Middle frontal gyrus (tissue), 1 donor: Measurements from ENCODE around the gene OGFR.

Experiments used
- DNase-seq: peaks from one replicate; pipeline ENCODE4 v3.0.0-alpha.2; 2015; ENCODE audit warnings: low spot score; ENCODE audit errors: extremely low spot score

The OGFR gene

DNA sequence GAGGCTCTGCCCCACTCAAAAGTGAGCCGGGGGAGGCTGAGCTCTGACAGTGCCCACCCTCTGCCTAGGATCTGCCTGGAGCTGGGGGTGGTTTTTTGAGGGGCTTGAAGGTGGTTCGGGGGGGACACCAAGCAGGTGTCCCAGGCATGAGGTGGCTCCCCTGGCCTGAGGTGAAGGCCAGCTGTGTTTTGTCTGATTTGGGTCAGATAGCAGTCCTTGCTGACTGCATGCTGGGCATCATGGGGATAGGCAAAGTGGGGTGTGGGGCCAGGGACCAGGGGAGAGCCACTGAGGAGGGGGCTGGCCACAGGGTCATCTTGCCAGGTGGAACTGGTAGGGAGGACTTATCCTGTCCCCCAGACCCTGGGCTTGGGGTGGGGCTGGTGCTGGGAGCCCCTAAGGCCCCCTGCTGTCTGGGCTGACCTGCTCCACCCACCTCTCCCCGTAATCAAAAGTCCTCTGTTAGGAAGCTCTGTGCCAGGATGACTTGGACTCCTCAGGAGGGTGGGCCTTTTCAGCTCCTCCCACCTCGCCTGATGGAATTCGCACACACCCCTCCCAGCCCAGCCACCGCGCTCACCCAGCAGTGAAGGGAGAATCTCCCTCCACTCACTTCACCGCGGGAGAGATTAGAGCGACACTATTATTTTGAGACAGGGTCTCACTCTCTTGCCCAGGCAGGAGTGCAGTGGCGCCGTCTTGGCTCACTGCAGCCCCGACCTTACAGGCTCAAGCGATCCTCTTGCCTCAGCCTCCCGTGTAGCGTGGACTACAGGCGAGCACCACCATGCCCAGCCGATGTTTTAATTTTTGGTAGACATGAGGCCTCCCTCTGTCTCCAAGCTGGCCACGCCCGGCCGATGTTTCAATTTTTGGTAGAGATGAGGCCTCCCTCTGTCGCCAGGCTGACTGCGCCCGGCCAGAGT is 10.7 kb downstream of the OGFR start:
- no peak for DNase-seq

DNA sequence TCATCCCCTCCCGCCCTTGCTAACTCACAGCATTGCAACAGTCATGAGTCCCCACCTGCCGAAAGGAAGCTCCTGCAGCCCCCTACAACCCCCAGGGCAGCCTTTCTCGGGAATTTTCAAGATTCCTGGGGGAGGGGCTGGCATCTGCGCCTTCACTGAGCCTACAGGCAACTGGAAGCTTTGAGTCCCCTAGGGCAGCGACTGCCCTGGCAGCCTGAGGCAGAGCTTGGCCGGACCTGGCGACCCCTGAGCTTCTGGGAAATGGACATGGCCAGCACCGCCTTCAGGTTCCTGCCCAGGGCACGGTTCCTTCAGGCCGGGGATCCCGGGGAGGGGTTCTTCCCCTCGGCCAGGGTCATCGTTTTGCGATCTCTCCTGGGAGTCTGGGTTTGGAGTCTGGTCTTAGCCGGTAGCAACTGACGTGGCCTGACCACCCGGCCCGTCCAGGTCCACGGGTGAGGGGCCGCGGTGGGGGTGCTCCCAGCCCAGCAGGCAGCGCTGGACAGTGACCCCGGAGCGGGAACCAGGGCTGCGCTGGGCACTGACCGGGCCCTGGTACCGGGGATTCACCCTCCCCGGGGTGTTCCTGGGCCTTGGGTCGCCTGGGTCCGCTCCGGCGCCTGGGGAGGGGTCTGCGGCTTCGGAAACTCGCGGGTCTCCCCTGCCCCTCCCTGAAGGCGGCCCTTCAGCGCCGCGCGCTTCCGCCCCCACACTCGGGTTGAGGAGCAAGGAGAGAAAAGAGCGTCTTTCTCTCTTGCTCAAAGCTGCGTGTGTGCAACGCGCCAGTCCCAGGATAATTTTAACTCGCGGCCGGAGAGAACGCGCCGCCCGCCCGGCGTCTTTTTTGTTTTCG is 11.6 kb downstream of the OGFR start:
- DNase-seq = no peak

DNA sequence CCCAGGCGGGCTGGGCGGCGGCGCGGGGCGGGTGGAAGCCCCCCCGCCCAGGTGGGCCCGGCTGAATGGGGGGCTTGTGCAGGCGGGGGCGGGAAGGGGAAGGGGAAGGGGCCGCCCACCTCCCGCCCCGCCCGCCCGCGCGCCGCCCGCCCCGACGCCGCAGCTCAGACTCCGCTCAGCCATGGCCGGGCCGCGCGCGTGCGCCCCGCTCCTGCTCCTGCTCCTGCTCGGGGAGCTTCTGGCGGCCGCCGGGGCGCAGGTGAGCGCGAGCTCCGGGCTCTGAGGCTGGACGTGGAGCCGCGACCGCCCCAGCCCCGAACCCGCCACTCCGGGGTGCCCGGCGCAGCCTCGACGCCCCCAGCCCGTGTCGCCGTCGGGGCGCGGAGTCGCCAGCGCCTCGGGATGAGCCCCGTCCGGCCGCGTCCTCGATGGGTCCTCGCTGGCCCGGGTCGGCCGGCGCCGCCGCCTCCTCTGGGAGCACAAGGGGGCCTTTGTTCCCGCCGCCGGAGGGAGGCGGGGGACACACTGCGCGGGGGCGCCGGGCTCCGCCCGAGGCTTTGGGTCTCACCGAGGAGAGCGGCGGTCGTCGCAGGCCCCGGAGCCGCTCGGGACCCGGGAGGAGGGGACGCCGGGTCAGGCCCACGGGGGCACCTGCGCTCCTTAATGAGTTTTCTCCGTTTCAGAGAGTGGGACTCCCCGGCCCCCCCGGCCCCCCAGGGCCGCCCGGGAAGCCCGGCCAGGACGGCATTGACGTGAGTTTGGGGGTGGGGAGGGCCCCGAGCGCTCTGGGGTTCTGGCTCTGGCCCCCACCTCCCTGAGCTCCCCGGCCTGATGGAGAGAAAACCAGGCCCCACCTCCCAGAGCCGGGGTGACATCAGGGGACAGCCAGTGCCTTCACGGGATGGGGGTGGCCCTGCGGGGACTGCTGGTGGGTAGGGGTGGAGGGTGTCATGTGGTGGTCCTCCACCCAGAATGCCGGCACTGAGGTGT is 12.5 kb downstream of the OGFR start, which contains the start of gene COL9A3:
COL9A3 (plus strand) TSS at position 167 of the 990 bp plus-strand sequence; CDS start at position 182, 15 bp downstream.
- DNase-seq = no peak

DNA sequence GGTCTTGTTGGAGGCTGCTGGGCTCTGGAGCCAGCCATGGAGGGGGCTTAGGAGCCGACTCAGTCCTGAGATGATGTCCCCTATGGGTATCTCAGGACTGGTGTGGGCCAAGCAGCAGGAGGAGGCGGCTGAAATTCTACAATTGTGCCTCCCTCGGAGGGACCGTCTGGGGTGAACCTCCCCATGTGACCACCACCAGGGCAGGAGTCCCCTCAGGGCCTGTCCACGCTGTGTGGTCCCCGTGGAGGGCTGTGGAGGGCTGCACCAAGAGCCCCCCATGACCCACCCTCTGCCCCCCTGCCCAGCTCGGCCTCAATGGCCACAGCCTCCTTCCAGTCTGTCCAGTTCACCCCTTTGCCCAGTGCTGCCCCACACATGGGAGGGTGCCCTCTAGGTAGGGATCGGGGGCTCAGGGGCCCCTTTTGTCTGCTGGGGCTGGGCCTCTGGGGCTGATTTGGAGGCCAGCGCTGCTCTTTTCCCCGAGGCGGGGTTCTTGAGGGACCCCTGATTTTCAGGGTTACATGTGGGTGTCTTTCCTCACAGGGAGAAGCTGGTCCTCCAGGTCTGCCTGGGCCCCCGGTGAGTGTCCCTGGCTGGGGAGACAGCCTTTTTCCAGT is 13.4 kb downstream of the OGFR start:
- DNase-seq = no peak

DNA sequence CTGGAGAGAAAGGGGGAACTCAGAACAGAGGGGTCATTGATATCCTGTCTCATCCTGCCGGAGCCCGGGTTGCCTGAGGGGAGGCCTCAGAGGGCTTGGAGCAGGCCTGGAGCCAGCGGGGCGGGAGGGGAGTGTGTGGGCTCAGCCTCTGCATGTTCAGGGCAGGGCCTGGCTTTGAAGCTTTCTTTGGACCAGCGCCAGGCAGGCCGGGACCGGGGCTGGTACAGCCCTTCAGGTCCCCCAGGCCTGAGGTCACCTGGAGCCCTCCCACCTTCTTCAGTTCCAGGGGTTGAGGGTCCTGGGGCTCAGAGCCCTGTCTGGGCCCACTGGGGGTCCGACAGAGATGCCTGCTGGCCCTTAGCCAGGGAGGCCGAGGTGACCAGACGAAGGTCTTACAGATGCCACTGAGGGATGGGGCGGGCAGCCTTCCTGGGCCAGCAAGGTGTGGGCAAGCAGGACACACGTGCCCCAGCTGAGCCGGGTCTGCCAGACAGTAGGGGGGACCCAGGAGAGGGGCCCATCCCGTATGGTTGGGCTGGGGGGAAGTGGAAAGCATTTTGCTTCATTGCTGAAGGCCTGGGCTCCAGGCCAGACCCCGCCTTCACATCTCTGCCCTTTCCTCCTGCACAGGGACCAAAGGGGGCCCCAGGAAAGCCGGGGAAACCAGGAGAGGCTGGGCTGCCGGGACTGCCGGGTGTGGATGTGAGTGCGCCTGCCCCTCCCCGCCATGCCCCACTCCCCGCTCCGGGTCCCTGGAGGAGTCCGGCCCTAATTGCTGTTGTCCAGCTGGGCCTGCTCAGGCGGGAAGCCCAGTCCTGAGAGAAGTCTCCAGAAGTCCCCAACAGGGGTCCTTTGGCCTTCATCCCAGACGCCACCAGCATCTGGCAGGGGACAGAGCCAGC is 14.2 kb downstream of the OGFR start:
- DNase-seq = no peak

DNA sequence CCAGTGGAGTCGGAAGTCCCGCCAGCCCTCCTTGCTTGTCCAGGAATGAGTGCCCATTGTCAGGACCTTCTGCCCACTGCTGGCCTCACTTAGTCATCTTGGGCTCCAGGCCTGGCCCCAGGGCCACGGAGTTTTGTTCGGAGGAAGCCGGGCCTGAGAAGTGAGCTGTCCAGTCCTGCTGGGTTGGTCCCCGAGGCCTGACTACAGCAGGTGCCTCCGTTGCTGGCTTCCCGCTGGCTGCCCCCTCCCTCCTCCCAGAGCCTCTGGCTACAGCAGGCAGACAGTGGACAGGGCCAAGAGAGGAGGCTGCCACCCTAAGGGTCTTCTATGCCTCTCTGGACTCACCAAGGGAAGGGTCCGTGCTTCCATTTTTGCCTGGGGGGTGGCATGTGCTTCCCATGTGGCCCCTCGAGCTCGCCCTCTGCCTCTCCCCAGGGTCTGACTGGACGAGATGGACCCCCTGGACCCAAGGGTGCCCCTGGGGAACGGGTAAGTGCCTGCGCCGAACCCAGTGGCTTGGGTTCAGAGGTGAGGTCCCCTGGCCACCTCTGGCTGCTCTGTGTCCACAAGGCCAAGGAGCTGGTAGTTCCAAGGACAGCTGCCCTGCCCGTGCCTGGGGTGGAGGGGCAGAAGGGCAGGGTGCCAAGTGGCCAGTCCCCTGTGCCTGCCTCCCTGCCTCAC is 15.0 kb downstream of the OGFR start:
- no peak for DNase-seq

DNA sequence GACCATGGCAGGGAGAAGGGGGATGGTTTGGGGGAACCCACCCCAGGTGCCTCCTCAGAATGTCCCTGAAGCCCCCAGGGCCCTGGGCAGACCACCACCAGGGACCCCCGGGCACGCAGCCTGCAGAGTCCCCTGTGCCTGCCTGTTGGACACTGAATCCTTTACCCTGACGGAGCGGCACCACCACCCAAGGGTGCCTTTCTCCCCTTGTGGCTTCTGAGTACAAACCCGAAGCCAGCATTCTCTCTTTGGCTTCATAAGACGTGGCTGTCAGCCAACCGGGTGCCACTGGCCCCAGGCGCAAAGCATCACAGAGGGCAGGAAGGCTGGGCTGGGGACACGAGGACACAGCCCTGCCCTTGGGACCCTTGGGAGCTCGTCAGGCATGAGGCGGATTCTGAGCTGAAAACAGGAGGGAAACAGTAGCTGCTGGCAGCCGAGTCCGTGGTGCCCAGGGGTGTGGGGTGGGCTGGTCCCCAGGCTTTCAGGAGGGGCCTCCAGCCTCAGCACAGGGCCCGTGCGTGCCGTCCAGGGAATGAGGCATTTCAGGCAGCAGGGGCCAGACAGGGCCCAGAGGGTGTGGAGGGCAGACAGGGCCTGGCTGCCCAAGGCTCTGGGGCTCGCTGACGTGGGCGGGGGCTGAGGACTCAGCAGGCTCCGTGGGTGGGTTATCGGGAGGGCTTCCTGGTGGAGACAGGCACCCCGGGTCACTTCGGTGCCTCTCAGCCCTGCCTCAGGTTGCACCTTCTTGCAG is 15.8 kb downstream of the OGFR start:
- DNase-seq = no peak

DNA sequence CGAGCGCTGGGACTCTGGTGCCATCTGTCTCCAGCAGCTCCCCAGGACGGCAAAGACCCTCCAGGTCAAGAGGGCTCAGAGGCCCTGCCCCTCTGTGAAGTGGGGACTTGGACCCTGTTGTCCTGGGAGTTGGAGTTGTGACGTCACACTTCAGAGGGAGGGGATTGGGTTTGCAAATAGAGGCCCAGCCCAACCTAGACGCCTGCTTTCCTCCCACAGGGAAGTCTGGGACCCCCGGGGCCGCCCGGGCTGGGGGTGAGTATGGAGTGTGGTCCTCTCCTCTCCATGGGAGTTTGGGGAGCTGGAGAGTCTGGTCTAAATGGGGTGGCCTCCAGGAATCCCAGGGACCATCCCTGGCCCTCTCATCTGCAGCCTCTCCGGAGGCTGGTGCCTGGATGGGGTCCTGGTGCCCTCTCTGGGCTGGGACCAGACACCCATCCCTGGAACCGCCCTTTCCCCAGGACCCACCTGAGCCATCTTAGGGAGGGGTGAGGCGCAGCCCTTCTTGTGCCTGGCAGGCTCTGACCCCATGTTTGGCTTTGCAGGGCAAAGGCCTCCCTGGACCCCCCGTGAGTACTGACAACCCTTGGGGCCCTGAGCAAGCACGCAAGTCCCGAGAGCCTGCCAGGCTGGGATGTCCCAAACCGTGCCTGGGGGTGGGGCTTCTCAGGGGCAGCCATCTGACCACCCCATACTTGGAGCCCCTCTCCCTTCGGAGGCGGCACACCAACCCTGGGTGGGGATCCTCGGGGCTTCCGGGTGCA is 16.5 kb downstream of the OGFR start:
- no peak for DNase-seq

DNA sequence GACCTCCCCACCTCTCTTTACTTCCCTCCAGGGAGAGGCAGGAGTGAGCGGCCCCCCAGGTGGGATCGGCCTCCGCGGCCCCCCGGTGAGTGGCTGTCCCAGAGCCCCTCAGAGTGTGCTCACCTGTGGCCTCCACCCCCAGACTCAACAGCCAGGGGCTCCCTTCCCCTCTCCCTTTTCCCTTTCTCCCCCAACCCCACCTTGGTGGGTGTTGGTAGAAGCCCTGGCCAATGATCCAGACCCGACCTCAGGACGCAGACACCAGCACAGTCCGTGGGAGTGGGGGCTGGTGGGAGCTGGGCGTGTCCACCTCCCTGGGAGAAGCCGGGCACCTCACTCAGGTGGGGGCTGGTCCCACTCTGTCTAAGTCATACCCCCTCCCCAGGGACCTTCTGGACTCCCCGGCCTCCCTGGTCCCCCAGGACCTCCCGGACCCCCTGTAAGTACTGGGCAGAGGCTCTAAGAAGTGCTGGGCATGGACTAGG is 17.1 kb downstream of the OGFR start:
- no peak for DNase-seq

DNA sequence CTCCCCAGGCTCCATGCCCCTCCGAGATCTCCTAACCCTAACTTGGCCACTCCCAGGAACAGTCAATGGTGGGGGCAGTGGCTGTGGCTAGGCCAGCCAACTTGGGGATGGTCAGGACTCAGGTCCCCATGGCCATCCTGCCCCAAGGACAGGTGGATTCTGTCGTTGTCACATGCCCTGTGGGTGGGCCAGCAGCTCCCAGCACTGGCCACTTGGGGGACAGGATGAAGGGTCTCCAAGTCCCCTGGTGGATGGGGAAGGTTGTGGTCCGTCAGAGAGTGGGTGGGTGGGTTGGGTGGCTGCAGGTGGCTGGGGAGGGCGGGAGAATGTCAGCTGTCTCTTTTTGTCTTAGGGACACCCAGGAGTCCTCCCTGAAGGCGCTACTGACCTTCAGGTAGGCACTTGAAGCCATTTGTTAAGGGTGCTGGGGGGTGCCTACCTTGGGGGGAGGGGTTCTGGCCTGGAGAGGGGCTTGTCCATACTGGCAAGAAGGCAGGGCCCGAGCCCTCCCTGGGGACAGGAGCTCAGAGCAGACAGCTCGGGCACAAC is 17.7 kb downstream of the OGFR start:
- DNase-seq = no peak

DNA sequence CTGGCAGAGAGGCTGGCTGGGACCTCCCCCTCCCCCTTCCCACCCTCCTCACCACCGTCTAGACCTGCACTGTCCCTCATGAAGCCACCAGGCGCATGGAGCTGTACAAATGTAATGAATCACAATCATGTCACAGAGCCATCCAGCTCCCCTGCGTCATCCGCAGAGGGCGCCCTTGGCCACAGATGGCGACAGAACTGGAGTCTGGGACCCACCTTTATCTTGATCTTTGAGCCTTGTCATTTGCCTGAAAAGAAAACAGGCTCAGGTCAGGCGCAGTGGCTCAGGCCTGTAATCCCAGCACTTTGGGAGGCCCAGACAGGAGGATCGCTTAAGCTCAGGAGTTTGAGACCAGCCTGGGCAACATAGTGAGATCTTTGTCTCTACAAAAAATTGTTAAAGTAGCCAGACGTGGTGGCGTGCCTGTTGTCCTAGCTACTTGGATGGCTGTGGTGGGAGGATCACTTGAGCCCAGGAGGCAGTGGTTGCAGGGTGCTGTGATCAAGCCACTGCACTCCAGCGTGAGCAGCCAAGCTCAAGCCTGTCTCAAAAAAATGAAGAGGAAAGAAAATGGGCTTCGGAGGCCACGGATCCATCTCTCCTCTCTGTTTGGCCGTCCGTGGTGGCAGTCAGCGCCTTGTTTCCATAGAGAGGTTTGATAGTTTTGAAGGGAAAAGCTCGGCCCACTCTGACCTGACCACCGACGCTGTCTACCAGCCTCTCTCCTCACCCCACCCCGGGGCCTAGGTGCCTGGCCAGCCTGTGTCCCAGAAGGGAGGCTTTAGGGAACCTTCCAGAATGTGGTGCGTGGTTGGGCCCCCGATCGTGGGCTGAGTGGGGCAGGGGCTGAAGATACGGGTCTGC is 18.4 kb downstream of the OGFR start:
- DNase-seq = no peak

DNA sequence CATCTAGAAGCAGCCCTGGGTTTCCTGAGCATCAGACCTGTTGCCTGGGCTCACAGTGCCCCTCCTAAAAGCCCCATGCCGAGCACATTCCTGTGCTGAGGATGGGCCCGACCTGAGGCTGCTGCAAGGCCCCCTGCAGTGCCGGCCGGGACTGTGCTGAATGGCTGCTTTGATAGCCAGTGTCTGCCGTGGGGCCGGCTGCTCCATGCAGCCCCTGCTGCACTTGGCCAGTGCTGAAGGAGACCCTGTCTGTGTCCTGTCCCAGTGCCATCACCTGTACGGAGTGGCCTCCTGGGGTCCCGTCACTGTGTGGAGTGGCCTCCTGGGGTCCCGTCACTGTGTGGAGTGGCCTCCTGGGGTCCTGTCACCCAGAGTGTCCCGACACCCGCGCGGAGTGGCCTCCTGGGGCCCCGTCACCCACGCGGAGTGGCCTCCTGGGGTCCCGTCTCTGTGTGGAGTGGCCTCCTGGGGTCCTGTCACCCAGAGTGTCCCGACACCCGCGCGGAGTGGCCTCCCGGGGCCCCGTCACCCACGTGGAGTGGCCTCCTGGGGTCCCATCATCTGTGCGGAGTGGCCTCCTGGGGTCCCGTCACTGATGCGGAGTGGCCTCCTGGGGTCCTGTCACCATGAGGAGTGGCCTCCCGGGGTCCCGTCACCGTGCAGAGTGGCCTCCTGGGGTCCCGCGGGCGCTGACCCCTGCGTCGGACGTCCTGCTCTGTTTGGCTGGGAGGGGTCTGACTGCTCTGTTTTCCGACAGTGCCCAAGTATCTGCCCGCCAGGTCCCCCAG is 19.2 kb downstream of the OGFR start:
- DNase-seq = no peak

DNA sequence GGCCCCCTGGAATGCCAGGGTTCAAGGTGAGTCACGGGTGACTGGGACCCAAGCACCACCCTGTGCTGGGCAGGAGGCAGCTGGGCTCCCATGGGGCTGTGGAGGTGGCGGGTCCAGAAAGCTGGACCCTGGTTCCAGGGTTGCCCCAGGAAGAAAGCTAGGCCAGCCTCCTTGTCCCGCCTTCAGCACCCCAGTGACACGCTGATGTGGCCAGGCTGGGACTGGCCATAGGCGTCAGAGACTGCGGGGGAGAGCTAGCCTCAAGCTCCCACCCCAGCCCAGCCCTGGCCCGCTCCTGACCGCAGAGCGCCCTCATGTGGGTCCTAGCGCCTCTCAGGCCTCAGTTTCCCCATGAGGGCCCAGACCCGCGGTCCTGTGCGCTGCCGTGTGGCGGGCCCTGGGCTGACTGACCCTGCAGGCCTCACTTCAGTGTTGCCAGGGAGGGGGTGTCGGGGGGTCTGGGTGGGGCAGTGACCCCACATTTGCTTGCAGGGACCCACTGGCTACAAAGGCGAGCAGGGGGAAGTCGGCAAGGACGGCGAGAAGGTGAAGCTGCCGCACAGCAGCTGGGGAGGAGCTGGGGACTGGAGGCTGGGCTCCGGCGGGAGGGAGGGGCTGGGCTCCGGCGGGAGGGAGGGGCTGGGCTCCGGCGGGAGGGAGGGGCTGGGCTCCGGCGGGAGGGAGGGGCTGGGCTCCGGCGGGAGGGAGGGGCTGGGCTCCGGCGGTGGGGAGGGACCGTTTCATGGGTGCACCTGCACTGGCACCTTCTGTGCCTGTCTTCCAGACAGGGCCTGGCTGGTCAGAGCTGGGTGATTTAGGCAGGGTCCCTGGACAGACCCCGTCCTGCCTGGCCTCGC is 20.1 kb downstream of the OGFR start:
- no peak for DNase-seq

DNA sequence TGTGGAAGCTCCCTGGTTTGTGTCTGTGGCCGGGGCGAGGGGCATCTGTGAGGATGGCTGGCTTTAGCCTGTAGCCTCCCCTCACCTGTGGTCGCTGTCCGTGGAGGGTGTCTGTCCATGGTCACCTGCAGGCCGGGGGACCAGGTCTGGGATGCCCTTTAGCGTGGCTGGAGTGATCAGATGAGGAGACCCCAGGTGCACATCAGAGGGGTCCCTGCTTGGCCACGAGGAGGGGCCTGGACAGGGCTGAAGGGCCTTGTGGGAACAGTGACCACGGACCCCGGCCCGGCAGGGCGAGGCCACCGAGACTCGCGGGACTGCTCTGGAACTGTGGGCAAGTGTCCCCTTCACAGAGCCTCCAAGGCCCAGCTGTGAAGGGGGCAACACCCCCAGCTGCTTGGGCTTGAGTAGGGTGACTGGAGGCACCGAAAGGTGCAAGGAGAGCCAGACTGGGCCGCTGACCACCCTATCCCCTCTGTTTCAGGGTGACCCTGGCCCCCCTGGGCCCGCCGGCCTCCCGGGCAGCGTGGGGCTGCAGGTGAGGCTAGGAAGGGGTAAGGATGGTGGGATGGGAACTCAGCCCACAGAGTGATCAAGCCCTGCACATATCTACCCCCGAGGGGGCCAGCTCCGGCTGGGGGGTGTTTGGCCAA is 20.8 kb downstream of the OGFR start:
- no peak for DNase-seq
